HG03025 (cell line): ENCODE data around the gene SPATA2L.
"Not testable (repeated sequence)": the region's sequence is repeated elsewhere in the genome, so short reads cannot be mapped to it uniquely, and the experiment has no call there.

ENCODE experiments used
- ATAC-seq: cut with Tn5 transposase; IDR thresholded peaks from one replicate; pipeline ENCODE4 v1.9.1; 2021; ENCODE audit warnings: mild to moderate bottlenecking, moderate library complexity; ENCODE audit not compliant: unreplicated experiment, low FRiP score

The SPATA2L gene

GRCh38 chr16:89691986-89692569 is 9.4 kb downstream of the SPATA2L start:
- ATAC-seq, result no peak

DNA sequence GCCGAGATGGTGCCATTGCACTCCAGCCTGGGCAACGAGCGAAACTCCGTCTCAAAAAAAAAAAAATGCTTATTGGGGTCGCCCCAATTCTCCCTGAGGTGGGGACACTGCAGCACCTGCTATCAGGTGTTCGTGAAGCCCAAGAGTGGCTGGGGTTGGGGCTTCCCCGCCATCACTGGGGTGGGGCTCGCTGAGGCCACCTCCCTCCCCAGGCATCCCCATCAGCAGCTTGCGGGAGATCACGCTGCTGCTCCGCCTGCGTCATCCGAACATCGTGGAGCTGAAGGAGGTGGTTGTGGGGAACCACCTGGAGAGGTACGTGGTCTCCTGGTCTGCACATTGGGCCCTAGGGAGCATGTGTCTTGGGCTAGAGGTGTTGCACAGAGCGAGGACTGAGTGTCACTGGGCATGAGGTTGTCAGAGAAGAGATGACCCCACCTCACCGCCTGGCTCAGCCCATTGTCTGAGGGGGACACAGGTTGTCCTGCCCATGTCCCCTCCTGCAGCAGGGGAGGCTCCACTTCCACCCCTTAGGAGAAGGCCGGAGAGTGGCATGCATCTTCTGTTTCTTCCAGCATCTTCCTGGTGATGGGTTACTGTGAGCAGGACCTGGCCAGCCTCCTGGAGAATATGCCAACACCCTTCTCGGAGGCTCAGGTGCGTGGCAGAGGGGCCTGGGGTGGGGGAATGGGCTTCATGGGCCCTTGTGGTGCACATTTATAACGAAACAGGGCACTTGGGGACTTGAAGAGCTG is 10.1 kb downstream of the SPATA2L start:
- no peak for ATAC-seq

GRCh38 chr16:89690392-89690901 is 11.1 kb downstream of the SPATA2L start:
- no peak for ATAC-seq

GRCh38 chr16:89689621-89690020 is 11.9 kb downstream of the SPATA2L start:
- ATAC-seq, result not testable (repeated sequence)

DNA sequence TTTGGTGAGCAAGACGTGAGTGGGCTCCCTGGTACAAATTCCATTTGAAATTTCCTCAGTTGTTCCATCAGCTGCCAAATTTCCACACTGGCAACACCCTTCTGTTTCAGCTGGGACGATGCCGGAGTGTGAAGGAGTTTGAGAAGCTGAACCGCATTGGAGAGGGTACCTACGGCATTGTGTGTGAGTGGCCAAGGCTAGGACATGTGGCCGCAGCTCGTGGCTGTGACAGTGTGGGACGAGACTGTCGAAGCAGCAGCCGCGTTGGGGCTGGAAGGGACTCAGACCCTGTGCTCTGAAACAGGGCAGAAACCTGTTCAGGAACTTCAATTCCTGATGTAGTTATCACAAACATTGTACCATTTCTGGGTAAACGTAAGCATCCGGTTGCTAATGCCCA is 12.4 kb downstream of the SPATA2L start:
- no peak for ATAC-seq

- no peak for ATAC-seq
Observed at GRCh38 chr16:89688395-89688794, 13.1 kb downstream of the SPATA2L start.

- ATAC-seq, result peak; percentile 20
Observed at GRCh38 chr16:89687092-89687940, 14.2 kb downstream of the SPATA2L start.

GRCh38 chr16:89686520-89687091 is 14.9 kb downstream of the SPATA2L start, which contains the start of gene CDK10:
Gene CDK10, plus strand, starts transcription at chr16:89686689. Its CDS starts 22 bp downstream, at chr16:89686711.
- peak; percentile 67 for ATAC-seq

DNA sequence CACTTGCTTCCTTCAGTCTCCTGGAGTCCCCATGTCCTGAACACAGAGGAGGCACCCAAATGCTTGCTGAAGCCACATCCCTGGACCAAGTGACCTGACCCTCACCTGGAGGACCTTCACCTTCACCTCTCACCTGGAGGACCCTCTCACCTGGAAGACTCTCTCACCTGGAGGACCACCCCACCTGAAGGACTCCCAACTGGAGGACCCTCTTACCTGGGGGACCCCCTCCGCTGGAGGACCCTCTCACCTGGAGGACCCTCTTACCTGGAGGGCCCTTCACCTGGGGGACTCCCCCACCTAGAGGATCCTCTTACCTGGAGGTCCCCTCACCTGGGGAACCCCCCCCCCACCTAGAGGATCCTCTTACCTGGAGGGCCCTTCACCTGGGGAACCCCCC is 15.6 kb downstream of the SPATA2L start:
- no peak for ATAC-seq

DNA sequence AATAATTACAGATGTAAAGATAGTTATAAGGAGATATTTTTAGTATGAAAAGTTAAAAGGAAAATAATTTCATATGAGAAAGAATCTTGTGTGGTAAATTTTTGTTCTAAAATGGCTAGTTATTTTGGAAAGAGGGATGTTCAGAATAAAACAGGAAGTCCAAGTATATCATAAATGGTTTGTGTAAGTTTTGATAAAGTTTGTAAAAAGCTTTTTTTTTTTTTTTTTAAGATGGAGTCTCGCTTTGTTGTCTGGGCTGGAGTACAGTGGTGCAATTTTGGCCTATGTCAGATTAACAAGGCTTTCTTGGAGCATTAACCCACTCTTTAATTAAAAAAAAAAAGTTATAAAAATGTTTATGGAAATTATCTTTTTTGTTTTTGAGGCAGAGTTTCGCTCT is 23.2 kb downstream of the SPATA2L start:
- no peak for ATAC-seq

GRCh38 chr16:89672177-89672941 is 29.1 kb downstream of the SPATA2L start:
- no peak for ATAC-seq

- ATAC-seq, result not testable (repeated sequence)
Observed at GRCh38 chr16:89671565-89671964, 29.9 kb downstream of the SPATA2L start.

- ATAC-seq, result no peak
Observed at GRCh38 chr16:89670496-89671431, 30.7 kb downstream of the SPATA2L start.

GRCh38 chr16:89669755-89670154 is 31.8 kb downstream of the SPATA2L start:
- no peak for ATAC-seq

DNA sequence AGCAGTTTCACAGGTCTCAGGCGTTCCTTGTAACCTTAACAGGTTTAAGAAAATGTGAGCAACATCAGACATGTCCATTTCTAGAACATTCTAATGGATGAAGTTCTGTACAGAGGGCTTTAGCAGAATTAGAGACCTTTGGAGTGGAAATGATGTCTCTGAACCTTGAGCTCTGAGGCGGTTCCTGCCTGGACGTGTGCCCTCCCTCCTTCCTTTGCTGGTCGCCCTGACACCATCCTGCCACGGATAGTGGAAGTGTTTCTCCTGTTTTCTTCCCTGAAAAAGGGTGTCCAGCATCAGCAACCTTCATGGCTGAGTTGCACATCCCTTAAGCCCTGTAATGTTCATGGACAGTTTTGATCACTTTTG is 32.7 kb downstream of the SPATA2L start:
- ATAC-seq, result no peak

GRCh38 chr16:89667633-89668032 is 33.9 kb downstream of the SPATA2L start:
- ATAC-seq, result no peak

GRCh38 chr16:89667000-89667399 is 34.5 kb downstream of the SPATA2L start:
- ATAC-seq, result not testable (repeated sequence)

- ATAC-seq, result not testable (repeated sequence)
Observed at GRCh38 chr16:89664238-89664637, 37.3 kb downstream of the SPATA2L start.

- ATAC-seq, result no peak
Observed at GRCh38 chr16:89661215-89661614, 40.3 kb downstream of the SPATA2L start.
